Common myeloid progenitor, CD34-positive (primary cell): ENCODE data around the gene TMPRSS3.

Source experiments
- CTCF ChIA-PET: fragments of 350-600 bp; sonication (Branson Sonifier 250); formaldehyde crosslinking; loops from one replicate; lab custom pipeline; 2021; ENCODE audit warnings: antibody characterized with exemption; lab: Charles Lee
- POLR2A ChIA-PET: fragments of 350-600 bp; sonication (Branson Sonifier 250); formaldehyde crosslinking; loops from one replicate; lab custom pipeline; 2021; ENCODE audit warnings: antibody characterized with exemption; lab: Charles Lee
- DNase-seq, 3 donors: peaks; one replicate each; pipeline versions ENCODE4 v3.0.0 to v3.0.0-alpha.2; 2013
- H3K27ac ChIP-seq, 2 experiments: 1 replicate in 1 of 2; 2 replicates in 1 of 2; pipeline ENCODE4 v1.7.0; 2013; ENCODE audit warnings: inconsistent platforms in 2 of 2, low read length in 2 of 2, mild to moderate bottlenecking in 2 of 2, low read depth in 1 of 2, moderate library complexity in 1 of 2; ENCODE audit not compliant: severe bottlenecking in 2 of 2, insufficient read depth in 1 of 2, poor library complexity in 1 of 2
- H3K27me3 ChIP-seq, 5 experiments: replicated peaks in 2 of 5; 1 replicate in 3 of 5; 2 replicates in 2 of 5; pipeline versions ENCODE4 v1.6.1 to v1.7.0; 2013; ENCODE audit warnings: low read length in 4 of 5, mild to moderate bottlenecking in 2 of 5, moderate library complexity in 2 of 5, inconsistent platforms in 1 of 5; ENCODE audit not compliant: insufficient read depth in 5 of 5, control insufficient read depth in 4 of 5
- H3K36me3 ChIP-seq, 4 experiments: 1 replicate in 2 of 4; 2 replicates in 2 of 4; pipeline versions ENCODE4 v1.6.1 to v1.7.0; 2013; ENCODE audit warnings: low read length in 3 of 4, control low read depth in 1 of 4, mild to moderate bottlenecking in 1 of 4; ENCODE audit not compliant: control insufficient read depth in 4 of 4, insufficient read depth in 4 of 4
- H3K4me1 ChIP-seq, 4 experiments: 1 replicate in 3 of 4; 2 replicates in 1 of 4; pipeline versions ENCODE4 v1.6.1 to v1.7.1; 2013; ENCODE audit warnings: low read length in 3 of 4, mild to moderate bottlenecking in 3 of 4, control low read depth in 1 of 4, inconsistent platforms in 1 of 4, moderate library complexity in 1 of 4; ENCODE audit not compliant: control insufficient read depth in 4 of 4, insufficient read depth in 4 of 4; ENCODE audit errors: control extremely low read depth in 1 of 4
- H3K4me3 ChIP-seq, 7 experiments: 1 replicate in 4 of 7; 2 replicates in 3 of 7; pipeline versions ENCODE4 v1.5.1 to v1.7.0; 2013; ENCODE audit warnings: mild to moderate bottlenecking in 7 of 7, low read length in 6 of 7, moderate library complexity in 6 of 7, inconsistent platforms in 2 of 7, low read depth in 2 of 7, control low read depth in 1 of 7; ENCODE audit not compliant: insufficient read depth in 4 of 7, control insufficient read depth in 1 of 7; ENCODE audit errors: extremely low read depth in 1 of 7
- H3K9me3 ChIP-seq, 5 experiments: 1 replicate in 4 of 5; 2 replicates in 1 of 5; pipeline versions ENCODE4 v1.6.1 to v1.7.1; 2013; ENCODE audit warnings: low read length in 4 of 5, mild to moderate bottlenecking in 2 of 5, inconsistent platforms in 1 of 5, low read depth in 1 of 5, moderate library complexity in 1 of 5; ENCODE audit not compliant: control insufficient read depth in 4 of 5, insufficient read depth in 2 of 5; ENCODE audit errors: control extremely low read depth in 1 of 5
- WGBS: methylation state at CpG from one replicate; pipeline ENCODE4 v1.1.5; 2013; ENCODE audit not compliant: insufficient coverage; 5-methylcytosine and 5-hydroxymethylcytosine counted together

Gene TMPRSS3

DNA sequence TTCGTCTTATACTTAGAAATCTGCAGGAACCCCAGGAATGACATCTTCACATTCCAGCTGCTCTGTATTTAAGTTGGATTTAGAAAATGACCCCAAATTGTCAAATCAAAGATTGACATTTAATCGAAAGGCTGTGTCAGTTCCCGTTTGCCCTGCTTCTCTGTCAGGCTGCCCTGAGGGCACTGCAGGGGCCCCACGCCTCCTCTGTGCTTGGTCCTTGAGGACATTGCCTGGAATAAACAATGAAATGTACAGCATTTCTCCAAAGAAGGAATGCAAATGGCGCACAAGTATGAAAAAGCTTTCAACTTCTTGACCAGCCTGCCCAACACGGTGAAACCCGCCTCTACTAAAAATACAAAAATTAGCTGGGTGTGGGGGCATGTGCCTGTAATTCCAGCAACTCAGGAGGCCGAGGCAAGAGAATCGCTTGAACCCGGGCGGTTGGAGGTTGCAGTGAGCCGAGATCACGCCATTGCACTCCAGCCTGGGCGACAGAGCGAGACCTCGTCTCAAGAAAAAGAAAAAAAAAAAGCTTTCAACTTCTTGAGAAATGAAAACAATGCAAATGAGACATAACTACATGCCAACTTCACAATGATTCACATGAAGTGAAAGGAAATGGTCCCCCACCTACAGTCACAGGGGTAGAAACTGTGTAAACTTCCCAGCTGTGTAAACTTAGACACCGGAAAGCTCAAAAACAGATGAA lies 3.0 kb downstream of the TMPRSS3 start:
- peak in 2 of 3 donors; percentile 40 to 69 for DNase-seq
- Histone ChIP-seq H3K27ac (no peak overlapping the region), H3K4me1 (peaks cover 11 to 27% (median 22%) of the 10 kb centered on the region in 4 experiments), H3K4me3 (no peak overlapping the region), H3K9me3 (no peaks in the 10 kb centered on the region), H3K27me3 (no peaks in the 10 kb centered on the region), H3K36me3 (no peaks in the 10 kb centered on the region)
- ChIA-PET POLR2A (interaction anchor here (0.9 kb wide), 1 partner anchor 19 kb away, joined by 3 read pairs; no protein-coding TSS in a partner anchor), CTCF (interaction anchor here (1.0 to 2.1 kb wide), 4 partner anchors 11 to 82 kb away, joined by 3 to 9 read pairs (median 3); partner anchors contain the start of gene UBASH3A)
- 94% methylated on average over 10 of the region's 17 CpGs for WGBS

DNA sequence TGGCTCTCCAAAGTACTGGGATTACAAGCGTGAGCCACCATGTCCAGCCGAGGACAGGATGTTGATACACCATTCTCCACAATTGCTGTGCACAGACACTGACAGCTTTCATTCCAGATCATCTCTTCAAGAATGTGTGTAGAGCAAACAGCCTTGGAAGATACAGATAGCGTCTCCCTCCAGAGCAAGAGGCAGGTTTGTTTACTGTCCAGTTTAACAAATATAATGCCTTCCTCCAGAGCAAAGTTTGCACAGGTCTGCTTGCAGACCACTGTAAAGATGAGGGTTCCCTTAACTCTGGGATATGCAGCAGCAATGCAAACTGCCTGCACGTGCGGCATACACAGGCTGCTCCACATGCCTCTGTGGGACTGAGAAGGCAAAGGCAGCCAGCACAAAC lies 4.6 kb downstream of the TMPRSS3 start:
- no peaks in the 10 kb centered on the region for H3K27me3 ChIP-seq
- 96% methylated on average over 5 of the region's 5 CpGs for WGBS
- ChIA-PET CTCF (no interaction called here), POLR2A (no interaction called here)
- no peak overlapping the region for H3K4me3 ChIP-seq
- peaks cover 16 to 38% (median 32%) of the 10 kb centered on the region in 4 experiments for H3K4me1 ChIP-seq
- no peak for DNase-seq
- H3K27ac ChIP-seq, result no peak overlapping the region
- H3K36me3 ChIP-seq, result no peaks in the 10 kb centered on the region
- no peaks in the 10 kb centered on the region for H3K9me3 ChIP-seq

GRCh38 chr21:42390696-42391095 lies 5.2 kb downstream of the TMPRSS3 start:
- POLR2A ChIA-PET, result no interaction called here

DNA sequence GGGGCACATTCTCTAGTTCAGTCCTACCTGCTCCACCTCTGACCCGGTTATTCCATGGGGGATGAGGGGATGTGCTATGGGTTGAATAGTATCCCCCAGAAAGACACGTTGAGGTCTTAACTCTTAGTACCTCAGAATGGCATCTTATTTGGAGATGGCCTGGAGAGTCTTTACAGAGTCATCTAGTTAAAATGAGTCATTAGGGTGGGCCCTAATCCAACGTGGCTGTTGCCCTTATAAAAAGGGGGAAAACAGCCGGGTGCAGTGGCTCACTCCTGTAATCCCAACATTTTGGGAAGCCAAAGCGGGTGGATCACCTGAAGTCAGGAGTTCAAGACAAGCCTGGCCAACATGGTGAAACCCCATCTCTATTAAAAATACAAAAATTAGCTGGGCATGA lies 5.7 kb downstream of the TMPRSS3 start:
- no peak for DNase-seq
- POLR2A ChIA-PET, result no interaction called here

More at GRCh38 chr21:42390696-42391095, 5.2 kb downstream of the TMPRSS3 start:
- DNase-seq, result no peak
- Histone ChIP-seq H3K4me1 (peaks cover 16 to 38% (median 32%) of the 10 kb centered on the region in 4 experiments), H3K27ac (no peak overlapping the region), H3K9me3 (no peaks in the 10 kb centered on the region), H3K4me3 (no peak overlapping the region), H3K36me3 (no peaks in the 10 kb centered on the region), H3K27me3 (no peaks in the 10 kb centered on the region)
- 95% methylated on average over 2 of the region's 2 CpGs for WGBS
- CTCF ChIA-PET, result no interaction called here

GRCh38 chr21:42389449-42389835 lies 6.4 kb downstream of the TMPRSS3 start:
- peaks cover 16 to 38% (median 32%) of the 10 kb centered on the region in 4 experiments for H3K4me1 ChIP-seq
- H3K4me3 ChIP-seq, result no peak overlapping the region
- no peak for DNase-seq
- H3K27me3 ChIP-seq, result no peaks in the 10 kb centered on the region
- WGBS, result 97% methylated on average over 5 of the region's 6 CpGs
- POLR2A ChIA-PET, result interaction anchor here (0.6 kb wide), 1 partner anchor 55 kb away, joined by 5 read pairs; no protein-coding TSS in a partner anchor
- no peaks in the 10 kb centered on the region for H3K36me3 ChIP-seq
- no peaks in the 10 kb centered on the region for H3K9me3 ChIP-seq
- CTCF ChIA-PET, result interaction anchor here (1.5 kb wide), 1 partner anchor 40 kb away, joined by 5 read pairs; no protein-coding TSS in a partner anchor
- H3K27ac ChIP-seq, result no peak overlapping the region

More for the DNA sequence above, 5.7 kb downstream of the TMPRSS3 start:
- Histone ChIP-seq H3K36me3 (no peaks in the 10 kb centered on the region), H3K4me1 (peaks cover 16 to 38% (median 32%) of the 10 kb centered on the region in 4 experiments), H3K27ac (no peak overlapping the region), H3K27me3 (no peaks in the 10 kb centered on the region), H3K4me3 (no peak overlapping the region), H3K9me3 (no peaks in the 10 kb centered on the region)
- CTCF ChIA-PET, result no interaction called here
- WGBS, result 100% methylated on average over 1 of the region's 5 CpGs

GRCh38 chr21:42388740-42389448 lies 7.0 kb downstream of the TMPRSS3 start:
- no peak overlapping the region for H3K27ac ChIP-seq
- no peaks in the 10 kb centered on the region for H3K9me3 ChIP-seq
- ChIA-PET POLR2A (interaction anchor here (0.6 kb wide), 1 partner anchor 55 kb away, joined by 5 read pairs; no protein-coding TSS in a partner anchor), CTCF (interaction anchor here (1.2 to 1.5 kb wide), 2 partner anchors 15 to 39 kb away, joined by 4 to 5 read pairs; partner anchors contain the start of gene UBASH3A)
- no peaks in the 10 kb centered on the region for H3K36me3 ChIP-seq
- H3K4me3 ChIP-seq, result no peak overlapping the region
- peaks cover 16 to 38% (median 32%) of the 10 kb centered on the region in 4 experiments for H3K4me1 ChIP-seq
- no peaks in the 10 kb centered on the region for H3K27me3 ChIP-seq
- WGBS, result 82% methylated on average over 16 of the region's 20 CpGs
- DNase-seq, result peak in 2 of 3 donors; percentile 60 to 70
